GM12892 (cell line): ENCODE measurements around the gene NUDT3.

Experiments
- POLR2A ChIP-seq: IDR thresholded peaks from 2 replicates; pipeline ENCODE4 v1.6.1; 2011; ENCODE audit warnings: low read depth, low read length, control low read depth
- POLR2AphosphoS5 ChIP-seq: IDR thresholded peaks from 2 replicates; pipeline ENCODE4 v1.6.1; 2011; ENCODE audit warnings: low read depth, low read length, control low read depth
- TAF1 ChIP-seq: IDR thresholded peaks from 2 replicates; pipeline ENCODE4 v1.6.1; 2011; ENCODE audit warnings: low read depth, mild to moderate bottlenecking, control low read depth, low read length, borderline replicate concordance

GRCh38 chr6:34393966-34394305 is 1.5 kb upstream of the NUDT3 start:
- TF ChIP-seq TAF1 (no peak), POLR2AphosphoS5 (no peak), POLR2A (no peak)
